Stomach (tissue), 4 donors: Measurements from ENCODE around the gene PLA2G4F.

Experiments used
- EP300 ChIP-seq: sonication (generic); formaldehyde crosslinking; IDR thresholded peaks from one replicate; pipeline ENCODE4 v1.6.1; 2017; ENCODE audit warnings: antibody characterized with exemption
- POLR2A ChIP-seq, 4 donors: fragments of 450-650 bp; IDR thresholded peaks; one replicate each; pipeline ENCODE4 v1.6.1; 2016; ENCODE audit warnings: antibody characterized with exemption in 4 of 4, control low read depth in 2 of 4, mild to moderate bottlenecking in 1 of 4, moderate library complexity in 1 of 4
- POLR2AphosphoS5 ChIP-seq, 3 donors: sonication (generic); formaldehyde crosslinking; IDR thresholded peaks; one replicate each; pipeline ENCODE4 v1.6.1; 2016; ENCODE audit warnings: antibody characterized with exemption in 3 of 3
- TF ChIP-seq, protein P1 (sequence below), 7 experiments: fragments of 450-650 bp in 4 of 7; fragments of 200-600 bp in 3 of 7; sonication (generic) in 3 of 7; IDR thresholded peaks; one replicate each; pipeline ENCODE4 v1.5.1; 2016 to 2019; ENCODE audit warnings: antibody characterized with exemption in 7 of 7, control low read depth in 2 of 7, mild to moderate bottlenecking in 1 of 7

DNA sequence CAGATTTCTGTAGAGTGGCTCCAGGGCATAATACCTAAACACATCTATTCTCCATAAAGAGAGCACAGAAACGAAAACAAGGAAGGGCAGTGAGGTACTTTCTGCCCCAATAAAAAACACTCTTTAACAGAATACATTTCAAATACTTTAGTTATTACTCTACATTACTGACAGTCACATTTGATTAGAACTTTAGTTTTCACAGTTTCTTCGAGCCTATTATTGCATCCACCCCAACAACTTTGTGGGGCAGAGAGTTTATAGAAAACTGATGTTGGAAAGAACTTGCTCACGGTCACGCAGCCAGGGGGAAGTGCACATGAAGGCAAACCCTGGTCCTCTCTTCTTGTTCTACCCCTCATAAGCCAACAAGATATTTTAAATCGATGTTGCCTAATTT, 42.7 kb upstream of the PLA2G4F start:
- TF ChIP-seq POLR2A (IDR thresholded peaks at IDR 0.05) (no peak), POLR2AphosphoS5 (IDR thresholded peaks at IDR 0.05) (no peak), EP300 (no peak)
- TF ChIP-seq, protein P1, sequence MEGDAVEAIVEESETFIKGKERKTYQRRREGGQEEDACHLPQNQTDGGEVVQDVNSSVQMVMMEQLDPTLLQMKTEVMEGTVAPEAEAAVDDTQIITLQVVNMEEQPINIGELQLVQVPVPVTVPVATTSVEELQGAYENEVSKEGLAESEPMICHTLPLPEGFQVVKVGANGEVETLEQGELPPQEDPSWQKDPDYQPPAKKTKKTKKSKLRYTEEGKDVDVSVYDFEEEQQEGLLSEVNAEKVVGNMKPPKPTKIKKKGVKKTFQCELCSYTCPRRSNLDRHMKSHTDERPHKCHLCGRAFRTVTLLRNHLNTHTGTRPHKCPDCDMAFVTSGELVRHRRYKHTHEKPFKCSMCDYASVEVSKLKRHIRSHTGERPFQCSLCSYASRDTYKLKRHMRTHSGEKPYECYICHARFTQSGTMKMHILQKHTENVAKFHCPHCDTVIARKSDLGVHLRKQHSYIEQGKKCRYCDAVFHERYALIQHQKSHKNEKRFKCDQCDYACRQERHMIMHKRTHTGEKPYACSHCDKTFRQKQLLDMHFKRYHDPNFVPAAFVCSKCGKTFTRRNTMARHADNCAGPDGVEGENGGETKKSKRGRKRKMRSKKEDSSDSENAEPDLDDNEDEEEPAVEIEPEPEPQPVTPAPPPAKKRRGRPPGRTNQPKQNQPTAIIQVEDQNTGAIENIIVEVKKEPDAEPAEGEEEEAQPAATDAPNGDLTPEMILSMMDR (IDR thresholded peaks at IDR 0.05): no peak
